Type B pancreatic cell (in vitro differentiated cells): Measurements from ENCODE around the gene ADCK1. TPM values are rescaled to one million over a fixed set of nuclear protein-coding genes. Genes with fewer than 3 reads are reported as not detected.

Source experiments
- DNase-seq: peaks from one replicate; pipeline ENCODE4 v3.0.0; 2021; ENCODE audit warnings: mixed read lengths; ENCODE audit not compliant: unreplicated experiment; ENCODE audit errors: extremely low spot score
- H3K27ac Mint-ChIP-seq: 2 replicates; pipeline ENCODE4 v1.8.0; 2021; ENCODE audit warnings: mild to moderate bottlenecking, mixed read lengths
- H3K27me3 Mint-ChIP-seq: 2 replicates; pipeline ENCODE4 v1.8.0; 2021; ENCODE audit warnings: mixed read lengths
- H3K36me3 Mint-ChIP-seq: 2 replicates; pipeline ENCODE4 v1.8.0; 2021; ENCODE audit warnings: mixed read lengths
- H3K4me1 Mint-ChIP-seq: one replicate; pipeline ENCODE4 v1.8.0; 2021; ENCODE audit warnings: mixed read lengths; ENCODE audit not compliant: unreplicated experiment
- H3K4me3 Mint-ChIP-seq: 2 replicates; pipeline ENCODE4 v1.8.0; 2021; ENCODE audit warnings: mild to moderate bottlenecking, mixed read lengths
- H3K9me3 Mint-ChIP-seq: 2 replicates; pipeline ENCODE4 v1.8.0; 2021; ENCODE audit warnings: mixed read lengths
- total RNA-seq: library from RNA; stranded (reverse); gene quantifications from 2 replicates; pipeline ENCODE4 v1.2.1, GENCODE V29; 2021; ENCODE audit warnings: low replicate concordance
- TF ChIP-seq, protein P1 (sequence below): fragments of 200-600 bp; sonication (generic); conservative IDR thresholded peaks from 2 replicates; pipeline ENCODE4 v1.5.0; 2021; ENCODE audit warnings: antibody characterized with exemption, mild to moderate bottlenecking

The ADCK1 gene
- total RNA-seq, 1 donor from 2014 or later, result 9.2 TPM

DNA sequence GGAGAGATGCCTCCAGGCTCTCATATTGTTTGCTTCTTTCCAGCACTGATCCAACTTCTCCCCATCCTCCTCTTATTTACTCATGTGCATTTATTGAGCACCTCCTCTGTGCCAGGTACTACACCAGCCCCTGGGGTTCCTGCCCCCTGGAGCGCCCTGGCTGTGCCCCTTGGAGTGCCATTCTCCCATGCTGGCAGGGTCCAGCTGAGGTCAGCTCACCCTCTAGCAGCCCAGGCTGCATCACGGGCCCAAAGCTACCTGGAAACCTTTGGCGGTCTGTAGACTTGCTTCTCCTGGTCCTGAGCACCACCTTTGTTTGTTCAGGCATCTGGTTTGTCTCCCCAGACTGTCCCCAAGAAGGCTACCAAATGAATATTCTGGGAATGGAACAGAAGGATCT is 67.0 kb downstream of the ADCK1 start:
- TF ChIP-seq, protein P1, sequence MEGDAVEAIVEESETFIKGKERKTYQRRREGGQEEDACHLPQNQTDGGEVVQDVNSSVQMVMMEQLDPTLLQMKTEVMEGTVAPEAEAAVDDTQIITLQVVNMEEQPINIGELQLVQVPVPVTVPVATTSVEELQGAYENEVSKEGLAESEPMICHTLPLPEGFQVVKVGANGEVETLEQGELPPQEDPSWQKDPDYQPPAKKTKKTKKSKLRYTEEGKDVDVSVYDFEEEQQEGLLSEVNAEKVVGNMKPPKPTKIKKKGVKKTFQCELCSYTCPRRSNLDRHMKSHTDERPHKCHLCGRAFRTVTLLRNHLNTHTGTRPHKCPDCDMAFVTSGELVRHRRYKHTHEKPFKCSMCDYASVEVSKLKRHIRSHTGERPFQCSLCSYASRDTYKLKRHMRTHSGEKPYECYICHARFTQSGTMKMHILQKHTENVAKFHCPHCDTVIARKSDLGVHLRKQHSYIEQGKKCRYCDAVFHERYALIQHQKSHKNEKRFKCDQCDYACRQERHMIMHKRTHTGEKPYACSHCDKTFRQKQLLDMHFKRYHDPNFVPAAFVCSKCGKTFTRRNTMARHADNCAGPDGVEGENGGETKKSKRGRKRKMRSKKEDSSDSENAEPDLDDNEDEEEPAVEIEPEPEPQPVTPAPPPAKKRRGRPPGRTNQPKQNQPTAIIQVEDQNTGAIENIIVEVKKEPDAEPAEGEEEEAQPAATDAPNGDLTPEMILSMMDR, result no peak
- Mint-ChIP-seq H3K4me1 (peaks cover 15% of the 10 kb centered on the region), H3K27me3 (no peaks in the 10 kb centered on the region), H3K27ac (no peak overlapping the region), H3K4me3 (no peak overlapping the region), H3K9me3 (no peaks in the 10 kb centered on the region), H3K36me3 (peaks cover 10% of the 10 kb centered on the region)
- no peak for DNase-seq

DNA sequence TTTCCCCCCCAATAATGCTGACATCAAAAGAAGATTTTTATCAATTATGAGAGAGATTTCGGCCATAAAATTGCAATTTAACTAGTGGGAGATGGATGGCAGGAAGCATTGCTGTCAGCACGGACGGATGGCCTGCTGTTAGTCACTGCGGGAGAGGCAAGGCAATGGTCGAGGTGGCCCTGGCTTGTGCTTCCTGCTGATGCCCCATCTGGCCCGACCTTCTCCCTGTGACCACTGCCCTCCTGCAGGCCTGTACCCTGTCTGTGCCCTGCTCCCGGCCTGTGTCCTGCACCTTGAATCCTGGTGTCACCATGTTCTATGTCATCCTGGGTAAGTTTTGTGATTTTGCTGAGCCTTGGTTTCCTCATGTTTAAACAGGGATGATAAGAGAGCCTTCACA is 67.6 kb downstream of the ADCK1 start:
- no peaks in the 10 kb centered on the region for H3K9me3 Mint-ChIP-seq
- DNase-seq, result no peak
- H3K36me3 Mint-ChIP-seq, result peaks cover 10% of the 10 kb centered on the region
- no peaks in the 10 kb centered on the region for H3K27me3 Mint-ChIP-seq
- H3K27ac Mint-ChIP-seq, result no peak overlapping the region
- H3K4me1 Mint-ChIP-seq, result peaks cover 15% of the 10 kb centered on the region
- no peak overlapping the region for H3K4me3 Mint-ChIP-seq
- TF ChIP-seq, protein P1, result no peak

DNA sequence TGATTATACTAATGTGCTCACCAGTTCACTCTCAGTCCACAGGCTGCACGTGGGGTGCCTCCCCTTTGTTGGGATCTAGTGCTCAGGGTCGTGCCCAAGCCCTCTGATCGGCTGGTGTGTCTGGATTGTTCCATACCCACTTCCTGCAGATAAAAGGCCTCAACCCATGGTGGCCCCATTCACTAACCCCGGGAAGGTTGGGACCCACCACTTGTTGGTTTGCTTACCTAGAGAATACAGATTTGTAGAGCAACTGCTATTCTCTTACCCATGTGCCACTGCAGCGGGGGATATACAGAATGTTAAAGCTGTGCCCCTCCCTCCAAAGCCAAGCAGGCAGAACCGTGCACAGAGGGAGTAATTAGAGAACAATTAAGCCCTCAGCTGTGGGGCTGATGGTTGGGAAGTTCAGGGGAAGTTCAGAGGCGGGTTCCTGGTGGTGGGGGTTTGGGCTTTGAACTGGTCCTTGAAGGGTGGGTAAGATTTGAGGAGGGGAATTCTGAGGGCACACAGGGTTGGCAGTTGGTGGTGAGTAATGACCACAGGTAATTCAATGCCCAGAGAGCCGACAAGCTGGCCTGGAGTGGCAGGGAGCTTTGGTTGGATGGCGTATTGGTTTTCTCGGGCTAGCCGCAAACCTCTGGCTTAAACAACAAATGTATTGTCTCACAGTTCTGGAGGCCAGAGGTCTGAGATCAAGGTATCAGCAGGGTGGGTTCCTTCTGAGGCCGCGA is 68.8 kb downstream of the ADCK1 start:
- Mint-ChIP-seq H3K36me3 (peaks cover 10% of the 10 kb centered on the region), H3K9me3 (no peaks in the 10 kb centered on the region), H3K4me1 (peaks cover 8% of the 10 kb centered on the region), H3K4me3 (no peak overlapping the region), H3K27ac (no peak overlapping the region), H3K27me3 (no peaks in the 10 kb centered on the region)
- no peak for DNase-seq
- TF ChIP-seq, protein P1, result no peak

DNA sequence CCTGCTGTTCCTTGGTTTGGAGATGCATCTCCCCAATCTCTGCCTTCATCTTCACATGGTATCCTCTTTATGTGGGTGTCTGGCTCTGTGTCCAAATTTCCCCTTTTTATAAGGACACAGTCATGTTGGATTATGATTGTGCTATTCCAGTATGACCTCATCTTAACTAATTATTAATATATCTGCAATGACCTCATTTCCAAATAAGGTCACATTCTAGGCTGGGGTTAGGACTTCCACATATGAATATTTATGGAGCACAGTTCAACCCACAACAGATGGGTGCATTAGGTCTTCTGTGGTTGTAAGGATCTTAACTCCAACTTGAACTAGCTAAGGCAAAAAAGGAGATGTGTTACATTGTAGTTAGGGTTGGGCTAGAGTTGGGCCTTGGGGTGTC is 69.4 kb downstream of the ADCK1 start:
- H3K27me3 Mint-ChIP-seq, result no peaks in the 10 kb centered on the region
- H3K36me3 Mint-ChIP-seq, result peaks cover 8% of the 10 kb centered on the region
- TF ChIP-seq, protein P1, result no peak
- no peak overlapping the region for H3K27ac Mint-ChIP-seq
- H3K9me3 Mint-ChIP-seq, result no peaks in the 10 kb centered on the region
- peaks cover 8% of the 10 kb centered on the region for H3K4me1 Mint-ChIP-seq
- H3K4me3 Mint-ChIP-seq, result no peak overlapping the region
- DNase-seq, result no peak

DNA sequence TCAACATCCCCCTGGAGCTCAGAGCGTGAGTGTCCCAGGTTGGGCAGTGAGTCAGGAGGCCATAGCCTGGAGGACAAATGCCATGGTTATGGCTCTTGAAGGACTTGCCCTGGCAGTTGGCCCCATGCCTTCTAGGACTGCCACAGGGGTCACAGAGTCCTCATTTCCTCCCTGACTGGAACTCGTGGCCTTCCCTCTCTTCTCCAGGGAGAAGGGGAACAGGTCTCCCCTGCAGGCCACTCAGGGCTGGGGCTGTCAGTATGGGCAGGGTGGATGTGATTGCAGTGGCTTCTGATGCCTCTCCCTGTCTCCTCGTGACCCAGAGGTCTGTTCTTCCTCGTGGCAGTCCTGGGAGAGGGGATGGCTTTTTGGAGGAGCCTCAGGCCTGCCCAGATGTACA is 70.7 kb downstream of the ADCK1 start:
- Mint-ChIP-seq H3K27me3 (no peaks in the 10 kb centered on the region), H3K4me3 (no peak overlapping the region), H3K9me3 (peaks cover 4% of the 10 kb centered on the region), H3K27ac (no peak overlapping the region), H3K4me1 (peaks cover 8% of the 10 kb centered on the region), H3K36me3 (peaks cover 7% of the 10 kb centered on the region)
- TF ChIP-seq, protein P1, result no peak
- DNase-seq, result no peak
